Chondrocyte (in vitro differentiated cells): ENCODE measurements around the gene ADGRL3. TPM values are rescaled to one million over a fixed set of nuclear protein-coding genes. Genes with fewer than 3 reads are reported as not detected.

Source experiments
- DNase-seq: peaks from one replicate; pipeline ENCODE4 v3.0.0; 2021; ENCODE audit warnings: mixed read lengths, low spot score
- H3K27ac Mint-ChIP-seq: one replicate; pipeline ENCODE4 v1.8.0; 2021; ENCODE audit warnings: mild to moderate bottlenecking, moderate library complexity, mixed read lengths; ENCODE audit not compliant: unreplicated experiment
- H3K27me3 Mint-ChIP-seq: 2 replicates; pipeline ENCODE4 v1.8.0; 2021; ENCODE audit warnings: low read depth, mixed read lengths
- H3K36me3 Mint-ChIP-seq: 2 replicates; pipeline ENCODE4 v1.8.0; 2021; ENCODE audit warnings: low read depth, mixed read lengths
- H3K4me1 Mint-ChIP-seq: 2 replicates; pipeline ENCODE4 v1.8.0; 2021; ENCODE audit warnings: low read depth, mild to moderate bottlenecking, mixed read lengths
- H3K4me3 Mint-ChIP-seq: one replicate; pipeline ENCODE4 v1.8.0; 2021; ENCODE audit warnings: mild to moderate bottlenecking, moderate library complexity, mixed read lengths; ENCODE audit not compliant: unreplicated experiment
- H3K9me3 Mint-ChIP-seq: 2 replicates; pipeline ENCODE4 v1.8.0; 2021; ENCODE audit warnings: low read depth, mixed read lengths
- total RNA-seq: library from RNA; stranded (reverse); gene quantifications from 3 replicates; pipeline ENCODE4 v1.2.1, GENCODE V29; 2021
- TF ChIP-seq, protein P1 (sequence below): fragments of 200-600 bp; sonication (generic); IDR thresholded peaks from 2 replicates; pipeline ENCODE4 v1.5.0; 2021; ENCODE audit warnings: antibody characterized with exemption, mild to moderate bottlenecking, moderate library complexity

Gene ADGRL3
- total RNA-seq, 1 donor from 2014 or later: 11.6 TPM

DNA sequence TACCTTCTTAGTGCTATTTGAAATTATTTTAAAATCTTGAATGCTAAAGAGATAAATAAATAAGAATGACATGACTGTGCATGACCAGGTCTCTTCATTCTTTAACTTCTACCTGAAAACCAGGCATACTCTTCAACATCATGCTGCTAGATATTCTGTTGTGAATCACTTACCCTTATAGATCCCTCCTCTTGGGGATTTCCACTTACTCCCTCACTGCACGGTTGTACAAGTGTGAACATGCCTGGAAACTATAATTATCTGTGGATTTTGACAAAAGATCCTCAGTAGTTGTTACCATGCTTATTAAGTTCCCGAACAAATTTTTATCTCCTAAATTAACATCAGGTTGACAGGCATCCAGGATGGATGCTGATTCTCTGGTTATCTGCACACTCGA, 54.3 kb downstream of the ADGRL3 start:
- Mint-ChIP-seq H3K4me3 (no peak overlapping the region), H3K4me1 (no peaks in the 10 kb centered on the region), H3K9me3 (no peaks in the 10 kb centered on the region), H3K36me3 (no peaks in the 10 kb centered on the region), H3K27me3 (no peaks in the 10 kb centered on the region), H3K27ac (no peak overlapping the region)
- TF ChIP-seq, protein P1, sequence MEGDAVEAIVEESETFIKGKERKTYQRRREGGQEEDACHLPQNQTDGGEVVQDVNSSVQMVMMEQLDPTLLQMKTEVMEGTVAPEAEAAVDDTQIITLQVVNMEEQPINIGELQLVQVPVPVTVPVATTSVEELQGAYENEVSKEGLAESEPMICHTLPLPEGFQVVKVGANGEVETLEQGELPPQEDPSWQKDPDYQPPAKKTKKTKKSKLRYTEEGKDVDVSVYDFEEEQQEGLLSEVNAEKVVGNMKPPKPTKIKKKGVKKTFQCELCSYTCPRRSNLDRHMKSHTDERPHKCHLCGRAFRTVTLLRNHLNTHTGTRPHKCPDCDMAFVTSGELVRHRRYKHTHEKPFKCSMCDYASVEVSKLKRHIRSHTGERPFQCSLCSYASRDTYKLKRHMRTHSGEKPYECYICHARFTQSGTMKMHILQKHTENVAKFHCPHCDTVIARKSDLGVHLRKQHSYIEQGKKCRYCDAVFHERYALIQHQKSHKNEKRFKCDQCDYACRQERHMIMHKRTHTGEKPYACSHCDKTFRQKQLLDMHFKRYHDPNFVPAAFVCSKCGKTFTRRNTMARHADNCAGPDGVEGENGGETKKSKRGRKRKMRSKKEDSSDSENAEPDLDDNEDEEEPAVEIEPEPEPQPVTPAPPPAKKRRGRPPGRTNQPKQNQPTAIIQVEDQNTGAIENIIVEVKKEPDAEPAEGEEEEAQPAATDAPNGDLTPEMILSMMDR: no peak
- DNase-seq: no peak

DNA sequence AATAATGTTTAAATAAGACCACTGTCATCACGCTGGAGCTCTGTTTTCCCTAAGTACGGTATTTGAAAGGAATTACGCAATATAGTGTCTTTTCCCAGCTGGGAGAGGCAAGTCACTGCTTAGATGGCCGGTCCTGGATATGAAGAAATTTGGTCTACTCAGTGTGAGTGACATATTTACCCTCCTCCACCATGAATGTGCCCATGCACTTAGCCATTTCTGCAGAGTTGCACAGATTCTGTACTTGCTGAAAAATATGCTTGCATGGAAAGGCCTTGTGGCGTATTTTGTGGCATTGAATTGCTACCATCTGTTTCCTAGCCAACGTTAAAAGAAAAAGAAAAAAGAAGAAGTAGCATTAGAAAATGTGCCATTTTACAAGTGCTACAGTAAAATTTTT, 73.1 kb downstream of the ADGRL3 start:
- H3K27ac Mint-ChIP-seq: no peak overlapping the region
- H3K4me3 Mint-ChIP-seq: no peak overlapping the region

DNA sequence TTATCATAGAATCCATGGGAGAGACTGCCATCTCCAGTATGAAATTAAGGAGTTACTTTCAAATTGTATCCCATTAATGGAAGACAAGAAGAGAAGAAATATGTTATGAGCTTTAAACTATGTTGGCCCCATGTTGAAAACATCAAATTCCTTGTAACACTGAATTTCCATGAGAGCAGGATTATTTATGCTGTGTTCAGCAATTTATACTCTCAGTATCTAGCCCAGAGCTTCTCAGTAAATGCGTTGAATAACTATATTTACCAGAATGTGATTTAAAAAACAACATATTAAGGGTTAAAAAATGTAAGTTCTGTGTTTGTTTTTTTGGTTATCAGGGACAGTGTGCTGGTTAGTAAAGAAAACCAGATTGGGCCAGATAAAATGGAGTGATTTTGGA, 74.2 kb downstream of the ADGRL3 start:
- TF ChIP-seq, protein P1: no peak
- no peak overlapping the region for H3K27ac Mint-ChIP-seq
- H3K36me3 Mint-ChIP-seq: no peaks in the 10 kb centered on the region
- H3K4me1 Mint-ChIP-seq: peaks cover 27% of the 10 kb centered on the region
- no peak for DNase-seq
- H3K27me3 Mint-ChIP-seq: no peaks in the 10 kb centered on the region
- H3K4me3 Mint-ChIP-seq: no peak overlapping the region
- no peaks in the 10 kb centered on the region for H3K9me3 Mint-ChIP-seq

More for the DNA sequence above, 73.1 kb downstream of the ADGRL3 start:
- TF ChIP-seq, protein P1: no peak
- no peak for DNase-seq
- no peaks in the 10 kb centered on the region for H3K9me3 Mint-ChIP-seq
- no peaks in the 10 kb centered on the region for H3K36me3 Mint-ChIP-seq
- H3K4me1 Mint-ChIP-seq: peaks cover 16% of the 10 kb centered on the region
- H3K27me3 Mint-ChIP-seq: no peaks in the 10 kb centered on the region

DNA sequence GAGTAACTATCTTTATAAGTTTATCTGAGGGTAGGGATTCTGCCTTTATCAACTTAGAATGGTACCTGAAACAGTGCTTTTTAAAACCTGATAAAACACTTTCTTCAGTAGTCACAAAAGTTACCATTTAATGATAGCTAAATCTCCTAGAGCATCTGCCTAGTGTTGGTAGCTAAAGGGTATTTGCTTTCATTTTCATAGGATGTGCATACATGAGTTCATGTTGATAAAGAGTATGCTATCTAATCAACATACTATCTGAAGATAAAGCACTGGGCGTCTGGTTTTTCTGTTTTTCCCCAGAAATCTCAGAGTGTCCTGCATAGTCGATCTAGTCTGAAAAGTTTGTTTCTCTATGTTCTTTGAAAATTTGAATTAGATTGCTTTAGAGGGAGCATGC, 75.1 kb downstream of the ADGRL3 start:
- Mint-ChIP-seq H3K27ac (no peak overlapping the region), H3K36me3 (no peaks in the 10 kb centered on the region), H3K27me3 (no peaks in the 10 kb centered on the region), H3K4me1 (peaks cover 27% of the 10 kb centered on the region), H3K9me3 (no peaks in the 10 kb centered on the region), H3K4me3 (no peak overlapping the region)
- TF ChIP-seq, protein P1: no peak
- DNase-seq: no peak

DNA sequence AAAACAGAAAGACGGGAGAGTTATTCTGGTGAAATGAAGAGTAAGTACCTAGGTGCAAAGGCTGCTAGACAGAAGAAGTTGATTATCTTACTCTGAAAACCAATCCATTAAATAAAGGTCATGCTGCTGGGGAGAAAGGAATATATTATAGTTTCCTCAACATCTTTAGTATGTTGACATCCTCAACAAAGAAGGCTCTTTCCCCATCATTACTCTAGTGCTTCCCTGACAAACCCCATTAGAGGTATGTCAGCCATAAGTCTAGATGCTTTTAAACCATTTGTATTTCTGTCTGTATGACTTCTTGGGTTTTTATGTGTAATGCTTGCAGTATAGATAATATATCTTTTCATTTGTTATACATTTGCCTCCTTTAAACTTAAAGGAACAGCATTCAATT, 75.9 kb downstream of the ADGRL3 start:
- H3K36me3 Mint-ChIP-seq: no peaks in the 10 kb centered on the region
- no peak overlapping the region for H3K4me3 Mint-ChIP-seq
- H3K27ac Mint-ChIP-seq: no peak overlapping the region
- no peaks in the 10 kb centered on the region for H3K27me3 Mint-ChIP-seq
- H3K9me3 Mint-ChIP-seq: no peaks in the 10 kb centered on the region
- TF ChIP-seq, protein P1: no peak
- peaks cover 27% of the 10 kb centered on the region for H3K4me1 Mint-ChIP-seq
- DNase-seq: no peak
